A549 (cell line): Measurements from ENCODE around the gene MOCS1.

Experiments
- EP300 ChIP-seq, 2 experiments: fragments of >200 bp; sonication (Bioruptor Twin); formaldehyde crosslinking; IDR thresholded peaks; 2 replicates in 1 of 2; 3 replicates in 1 of 2; pipeline ENCODE4 v1.6.1; 2016 to 2017
- NR3C1 ChIP-seq: fragments of >200 bp; sonication (Bioruptor Twin); formaldehyde crosslinking; IDR thresholded peaks from 3 replicates; pipeline ENCODE4 v1.6.1; 2017
- POLR2AphosphoS2 ChIP-seq: conservative IDR thresholded peaks from 2 replicates; pipeline ENCODE4 v1.6.1; 2012; ENCODE audit warnings: low read length, improper control_type of control experiment, inconsistent platforms
- RFX5 ChIP-seq: fragments of 450-650 bp; IDR thresholded peaks from 2 replicates; pipeline ENCODE4 v1.7.1; 2014; ENCODE audit warnings: antibody characterized with exemption, mild to moderate bottlenecking, moderate library complexity
- SMC3 ChIP-seq: fragments of >200 bp; sonication (Bioruptor Twin); formaldehyde crosslinking; IDR thresholded peaks from 3 replicates; pipeline ENCODE4 v1.6.1; 2018; ENCODE audit warnings: inconsistent platforms
- ZNF302 ChIP-seq: fragments of 250-450 bp; sonication (Bioruptor Pico); IDR thresholded peaks from 2 replicates; pipeline ENCODE4 v1.9.0; 2021; ENCODE audit warnings: inconsistent platforms, mild to moderate bottlenecking, moderate library complexity
- TF ChIP-seq, protein P1 (sequence below): fragments of 200-600 bp; sonication (generic); IDR thresholded peaks from 2 replicates; pipeline ENCODE4 v1.6.1; 2016; ENCODE audit warnings: antibody characterized with exemption, mild to moderate bottlenecking, moderate library complexity
- TF ChIP-seq, protein P2 (sequence below): fragments of >200 bp; sonication (Bioruptor Twin); formaldehyde crosslinking; IDR thresholded peaks from 3 replicates; pipeline ENCODE4 v1.5.1; 2016
- TF ChIP-seq, protein P3 (sequence below): fragments of >200 bp; sonication (Bioruptor Twin); formaldehyde crosslinking; IDR thresholded peaks from 2 replicates; pipeline ENCODE4 v1.6.1; 2016

DNA sequence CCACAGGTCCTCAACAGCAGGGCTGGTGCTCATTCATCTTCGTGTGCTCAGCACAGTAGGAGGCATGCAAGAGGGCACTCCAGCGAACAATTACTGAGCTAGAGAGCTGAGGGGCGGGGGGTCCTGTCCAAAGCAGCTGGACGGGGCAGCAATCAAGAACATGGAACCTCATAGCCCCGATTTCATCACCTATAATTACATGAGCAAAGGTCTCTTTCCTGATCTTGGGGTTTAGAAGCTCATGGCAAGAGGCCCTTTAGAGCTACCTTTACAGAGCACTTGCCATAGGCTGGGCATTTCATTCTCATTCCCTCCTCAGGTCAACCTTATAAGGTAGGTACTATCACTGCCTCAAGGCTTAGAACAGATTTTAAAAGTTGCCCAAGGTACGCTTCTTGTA, 10.4 kb downstream of the MOCS1 start:
- TF ChIP-seq, protein P1, sequence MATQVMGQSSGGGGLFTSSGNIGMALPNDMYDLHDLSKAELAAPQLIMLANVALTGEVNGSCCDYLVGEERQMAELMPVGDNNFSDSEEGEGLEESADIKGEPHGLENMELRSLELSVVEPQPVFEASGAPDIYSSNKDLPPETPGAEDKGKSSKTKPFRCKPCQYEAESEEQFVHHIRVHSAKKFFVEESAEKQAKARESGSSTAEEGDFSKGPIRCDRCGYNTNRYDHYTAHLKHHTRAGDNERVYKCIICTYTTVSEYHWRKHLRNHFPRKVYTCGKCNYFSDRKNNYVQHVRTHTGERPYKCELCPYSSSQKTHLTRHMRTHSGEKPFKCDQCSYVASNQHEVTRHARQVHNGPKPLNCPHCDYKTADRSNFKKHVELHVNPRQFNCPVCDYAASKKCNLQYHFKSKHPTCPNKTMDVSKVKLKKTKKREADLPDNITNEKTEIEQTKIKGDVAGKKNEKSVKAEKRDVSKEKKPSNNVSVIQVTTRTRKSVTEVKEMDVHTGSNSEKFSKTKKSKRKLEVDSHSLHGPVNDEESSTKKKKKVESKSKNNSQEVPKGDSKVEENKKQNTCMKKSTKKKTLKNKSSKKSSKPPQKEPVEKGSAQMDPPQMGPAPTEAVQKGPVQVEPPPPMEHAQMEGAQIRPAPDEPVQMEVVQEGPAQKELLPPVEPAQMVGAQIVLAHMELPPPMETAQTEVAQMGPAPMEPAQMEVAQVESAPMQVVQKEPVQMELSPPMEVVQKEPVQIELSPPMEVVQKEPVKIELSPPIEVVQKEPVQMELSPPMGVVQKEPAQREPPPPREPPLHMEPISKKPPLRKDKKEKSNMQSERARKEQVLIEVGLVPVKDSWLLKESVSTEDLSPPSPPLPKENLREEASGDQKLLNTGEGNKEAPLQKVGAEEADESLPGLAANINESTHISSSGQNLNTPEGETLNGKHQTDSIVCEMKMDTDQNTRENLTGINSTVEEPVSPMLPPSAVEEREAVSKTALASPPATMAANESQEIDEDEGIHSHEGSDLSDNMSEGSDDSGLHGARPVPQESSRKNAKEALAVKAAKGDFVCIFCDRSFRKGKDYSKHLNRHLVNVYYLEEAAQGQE = no peak
- TF ChIP-seq NR3C1 = no peak
- no peak for TF ChIP-seq RFX5
- TF ChIP-seq, protein P2, sequence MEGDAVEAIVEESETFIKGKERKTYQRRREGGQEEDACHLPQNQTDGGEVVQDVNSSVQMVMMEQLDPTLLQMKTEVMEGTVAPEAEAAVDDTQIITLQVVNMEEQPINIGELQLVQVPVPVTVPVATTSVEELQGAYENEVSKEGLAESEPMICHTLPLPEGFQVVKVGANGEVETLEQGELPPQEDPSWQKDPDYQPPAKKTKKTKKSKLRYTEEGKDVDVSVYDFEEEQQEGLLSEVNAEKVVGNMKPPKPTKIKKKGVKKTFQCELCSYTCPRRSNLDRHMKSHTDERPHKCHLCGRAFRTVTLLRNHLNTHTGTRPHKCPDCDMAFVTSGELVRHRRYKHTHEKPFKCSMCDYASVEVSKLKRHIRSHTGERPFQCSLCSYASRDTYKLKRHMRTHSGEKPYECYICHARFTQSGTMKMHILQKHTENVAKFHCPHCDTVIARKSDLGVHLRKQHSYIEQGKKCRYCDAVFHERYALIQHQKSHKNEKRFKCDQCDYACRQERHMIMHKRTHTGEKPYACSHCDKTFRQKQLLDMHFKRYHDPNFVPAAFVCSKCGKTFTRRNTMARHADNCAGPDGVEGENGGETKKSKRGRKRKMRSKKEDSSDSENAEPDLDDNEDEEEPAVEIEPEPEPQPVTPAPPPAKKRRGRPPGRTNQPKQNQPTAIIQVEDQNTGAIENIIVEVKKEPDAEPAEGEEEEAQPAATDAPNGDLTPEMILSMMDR = no peak
- TF ChIP-seq ZNF302 = no peak
- no peak for TF ChIP-seq SMC3
- no peak for TF ChIP-seq POLR2AphosphoS2
- TF ChIP-seq EP300 (IDR thresholded peaks at IDR 0.05) = no peak
- TF ChIP-seq, protein P3, sequence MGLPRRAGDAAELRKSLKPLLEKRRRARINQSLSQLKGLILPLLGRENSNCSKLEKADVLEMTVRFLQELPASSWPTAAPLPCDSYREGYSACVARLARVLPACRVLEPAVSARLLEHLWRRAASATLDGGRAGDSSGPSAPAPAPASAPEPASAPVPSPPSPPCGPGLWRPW = no peak
